Peyer's patch (tissue), 4 donors: ENCODE measurements around the gene PRICKLE4.
A peak's percentile ranks its signal among the peaks of the same experiment; 100 is the strongest.

Source experiments
- CTCF ChIP-seq, 6 experiments: fragments of 450-650 bp in 4 of 6; fragments of 200-600 bp in 2 of 6; sonication (generic) in 1 of 6; IDR thresholded peaks; one replicate each; pipeline ENCODE4 v1.5.1; 2017 to 2019; ENCODE audit warnings: antibody characterized with exemption in 6 of 6, mild to moderate bottlenecking in 3 of 6, moderate library complexity in 1 of 6
- POLR2A ChIP-seq, 2 donors: fragments of 450-650 bp; IDR thresholded peaks; one replicate each; pipeline ENCODE4 v1.5.1; 2017; ENCODE audit warnings: antibody characterized with exemption in 2 of 2, mild to moderate bottlenecking in 2 of 2, moderate library complexity in 2 of 2

GRCh38 chr6:41786451-41787218 lies 6.1 kb downstream of the PRICKLE4 start:
- peak; percentile 81 to 97 (median 92) for TF ChIP-seq CTCF (IDR thresholded peaks at IDR 0.05)
- TF ChIP-seq POLR2A (IDR thresholded peaks at IDR 0.05) = peak; percentile 33 to 52
